Neural cell (in vitro differentiated cells): ENCODE measurements around the gene FGFBP2. TPM values are rescaled to one million over a fixed set of nuclear protein-coding genes. Genes with fewer than 3 reads are reported as not detected.

Experiments
- H2AFZ ChIP-seq: fragments of 200-600, 300-800 bp; sonication (generic), shearing (Covaris generic); 2 replicates; pipeline ENCODE4 v1.6.0; 2014; ENCODE audit warnings: low read depth, mild to moderate bottlenecking, antibody characterized with exemption, low read length, moderate library complexity
- H3F3A ChIP-seq: fragments of 200-600 bp; shearing (Covaris generic); 2 replicates; pipeline ENCODE4 v1.6.1; 2016; ENCODE audit warnings: mild to moderate bottlenecking, moderate library complexity, mixed read lengths, antibody characterized with exemption, low read length; ENCODE audit not compliant: insufficient read depth, poor library complexity, severe bottlenecking
- H3K27ac ChIP-seq: fragments of 200-600, 300-800 bp; sonication (generic), shearing (Covaris generic); 2 replicates; pipeline ENCODE4 v1.5.1; 2014; ENCODE audit warnings: mild to moderate bottlenecking, low read length, moderate library complexity
- H3K27me3 ChIP-seq: fragments of 300-800, 200-600 bp; sonication (generic), shearing (Covaris generic); 2 replicates; pipeline ENCODE4 v1.6.0; 2014; ENCODE audit warnings: mild to moderate bottlenecking, low read depth, low read length, moderate library complexity; ENCODE audit not compliant: insufficient read depth
- H3K36me3 ChIP-seq: fragments of 300-800, 200-600 bp; sonication (generic), shearing (Covaris generic); 2 replicates; pipeline ENCODE4 v1.5.1; 2014; ENCODE audit warnings: mild to moderate bottlenecking, antibody characterized with exemption, low read length, moderate library complexity; ENCODE audit not compliant: insufficient read depth
- H3K4me2 ChIP-seq: fragments of 300-800, 200-600 bp; sonication (generic), shearing (Covaris generic); 2 replicates; pipeline ENCODE4 v1.6.0; 2014; ENCODE audit warnings: mild to moderate bottlenecking, low read length
- H3K4me3 ChIP-seq: fragments of 300-800, 200-600 bp; sonication (generic), shearing (Covaris generic); 2 replicates; pipeline ENCODE4 v1.5.1; 2014; ENCODE audit warnings: mild to moderate bottlenecking, low read length, moderate library complexity
- H3K79me2 ChIP-seq: fragments of 200-600 bp; shearing (Covaris generic); replicated peaks from 2 replicates; pipeline ENCODE4 v1.6.0; 2014; ENCODE audit warnings: mild to moderate bottlenecking, low read length, moderate library complexity; ENCODE audit not compliant: insufficient read depth
- H3K9ac ChIP-seq: fragments of 300-800, 200-600 bp; sonication (generic), shearing (Covaris generic); 2 replicates; pipeline ENCODE4 v1.6.1; 2016; ENCODE audit warnings: mild to moderate bottlenecking, low read length, mixed read lengths
- H3K9me2 ChIP-seq: fragments of 200-600 bp; shearing (Covaris generic); 2 replicates; pipeline ENCODE4 v1.6.1; 2016; ENCODE audit warnings: mild to moderate bottlenecking, low read length, mixed read lengths; ENCODE audit not compliant: insufficient read depth
- H3K9me3 ChIP-seq: fragments of 200-600, 300-800 bp; sonication (generic), shearing (Covaris generic); 2 replicates; pipeline ENCODE4 v1.6.1; 2016; ENCODE audit warnings: mild to moderate bottlenecking, mixed run types, low read length, moderate library complexity, mixed read lengths
- H4K20me1 ChIP-seq: fragments of 200-600 bp; shearing (Covaris generic); 2 replicates; pipeline ENCODE4 v1.6.1; 2016; ENCODE audit warnings: mild to moderate bottlenecking, mixed run types; ENCODE audit not compliant: insufficient read depth
- EP300 ChIP-seq: fragments of 450-650 bp; conservative IDR thresholded peaks from 2 replicates; pipeline ENCODE4 v1.6.1; 2014; ENCODE audit warnings: antibody characterized with exemption, mild to moderate bottlenecking, moderate library complexity; ENCODE audit not compliant: poor library complexity, severe bottlenecking
- EZH2 ChIP-seq: fragments of 200-600, 300-800 bp; shearing (Covaris generic), sonication (generic); IDR thresholded peaks from 2 replicates; pipeline ENCODE4 v1.6.1; 2014; ENCODE audit warnings: antibody characterized with exemption, low read length, borderline replicate concordance, mild to moderate bottlenecking; ENCODE audit not compliant: insufficient read depth, poor library complexity, severe bottlenecking
- MXI1 ChIP-seq: fragments of 450-650 bp; conservative IDR thresholded peaks from 2 replicates; pipeline ENCODE4 v1.6.1; 2014; ENCODE audit warnings: antibody characterized with exemption, mild to moderate bottlenecking; ENCODE audit not compliant: poor library complexity, severe bottlenecking
- POLR2AphosphoS5 ChIP-seq: IDR thresholded peaks from 2 replicates; pipeline ENCODE4 v1.6.1; 2012
- RAD21 ChIP-seq: fragments of 450-650 bp; conservative IDR thresholded peaks from 2 replicates; pipeline ENCODE4 v1.6.1; 2014; ENCODE audit warnings: antibody characterized with exemption, mild to moderate bottlenecking, moderate library complexity
- SMC3 ChIP-seq: fragments of 450-650 bp; conservative IDR thresholded peaks from 2 replicates; pipeline ENCODE4 v1.6.1; 2014; ENCODE audit warnings: antibody characterized with exemption, mild to moderate bottlenecking, moderate library complexity; ENCODE audit not compliant: poor library complexity
- TAF1 ChIP-seq: IDR thresholded peaks from 2 replicates; pipeline ENCODE4 v1.6.1; 2012; ENCODE audit warnings: low read depth
- polyA plus RNA-seq: library from polyadenylated mRNA; depleted of rRNA; stranded (reverse); fragments of >200 nt; gene quantifications from 2 replicates; pipeline ENCODE4 v1.2.3, GENCODE V29; 2014
- TF ChIP-seq, protein P1 (sequence below): IDR thresholded peaks from 2 replicates; pipeline ENCODE4 v1.6.1; 2012; ENCODE audit warnings: borderline replicate concordance
- TF ChIP-seq, protein P2 (sequence below): fragments of 450-650 bp; IDR thresholded peaks from 2 replicates; pipeline ENCODE4 v1.5.1; 2014; ENCODE audit warnings: antibody characterized with exemption, mild to moderate bottlenecking, moderate library complexity; ENCODE audit not compliant: poor library complexity, severe bottlenecking

FGFBP2 gene
- polyA plus RNA-seq, 1 donor from 2014 or later: not detected

DNA sequence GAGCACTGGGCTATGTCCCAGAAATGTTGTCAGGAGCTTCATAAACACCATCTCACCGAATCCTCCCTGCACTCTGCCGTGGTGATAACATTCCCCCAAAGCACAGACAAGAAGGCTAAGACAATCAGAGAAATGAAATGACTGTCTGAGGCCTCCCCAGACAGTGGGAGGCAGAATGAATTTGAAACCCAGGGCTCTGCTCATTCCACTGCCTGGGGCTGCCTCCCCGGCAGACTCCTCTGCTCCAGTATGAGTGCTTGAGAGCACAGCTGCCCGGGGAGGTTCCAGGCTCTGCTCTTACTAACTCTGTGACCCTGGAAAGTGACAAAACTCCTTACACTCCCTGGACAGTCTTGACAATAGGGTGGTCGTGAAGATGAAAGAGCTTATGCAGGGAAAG is 34.1 kb downstream of the FGFBP2 start (continued):
- TF ChIP-seq EP300: no peak

DNA sequence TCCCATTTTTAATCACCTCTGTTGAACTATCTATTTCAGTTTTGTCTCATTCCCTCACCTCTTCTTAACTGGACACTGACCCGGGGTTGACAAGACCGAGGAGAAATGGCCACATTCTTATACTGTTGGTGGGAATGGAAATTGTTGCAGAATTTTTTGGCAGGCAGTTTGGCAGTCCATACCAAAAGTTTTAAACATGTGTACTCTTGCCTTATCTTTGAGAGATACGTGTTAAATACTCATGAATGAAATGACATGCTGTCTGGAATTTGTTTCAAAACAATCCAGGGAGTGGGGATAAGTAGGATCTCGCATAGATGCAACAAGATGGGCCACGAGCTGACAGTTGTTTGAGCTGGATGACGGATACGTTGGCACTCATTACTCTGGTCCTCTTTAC is 36.5 kb downstream of the FGFBP2 start:
- Histone ChIP-seq H3K9me3 (no peaks in the 10 kb centered on the region), H3K4me2 (no peak overlapping the region), H2AFZ (no peak overlapping the region), H3F3A (no peaks in the 10 kb centered on the region), H3K27ac (no peak overlapping the region), H3K79me2 (no peaks in the 10 kb centered on the region), H3K9ac (no peak overlapping the region), H4K20me1 (no peaks in the 10 kb centered on the region), H3K4me3 (no peak overlapping the region), H3K27me3 (no peaks in the 10 kb centered on the region), H3K9me2 (no peaks in the 10 kb centered on the region), H3K36me3 (no peaks in the 10 kb centered on the region)
- TF ChIP-seq MXI1 (no peak), TAF1 (no peak), EP300 (no peak), POLR2AphosphoS5 (no peak), SMC3 (no peak), EZH2 (no peak), RAD21 (no peak)
- TF ChIP-seq, protein P1, sequence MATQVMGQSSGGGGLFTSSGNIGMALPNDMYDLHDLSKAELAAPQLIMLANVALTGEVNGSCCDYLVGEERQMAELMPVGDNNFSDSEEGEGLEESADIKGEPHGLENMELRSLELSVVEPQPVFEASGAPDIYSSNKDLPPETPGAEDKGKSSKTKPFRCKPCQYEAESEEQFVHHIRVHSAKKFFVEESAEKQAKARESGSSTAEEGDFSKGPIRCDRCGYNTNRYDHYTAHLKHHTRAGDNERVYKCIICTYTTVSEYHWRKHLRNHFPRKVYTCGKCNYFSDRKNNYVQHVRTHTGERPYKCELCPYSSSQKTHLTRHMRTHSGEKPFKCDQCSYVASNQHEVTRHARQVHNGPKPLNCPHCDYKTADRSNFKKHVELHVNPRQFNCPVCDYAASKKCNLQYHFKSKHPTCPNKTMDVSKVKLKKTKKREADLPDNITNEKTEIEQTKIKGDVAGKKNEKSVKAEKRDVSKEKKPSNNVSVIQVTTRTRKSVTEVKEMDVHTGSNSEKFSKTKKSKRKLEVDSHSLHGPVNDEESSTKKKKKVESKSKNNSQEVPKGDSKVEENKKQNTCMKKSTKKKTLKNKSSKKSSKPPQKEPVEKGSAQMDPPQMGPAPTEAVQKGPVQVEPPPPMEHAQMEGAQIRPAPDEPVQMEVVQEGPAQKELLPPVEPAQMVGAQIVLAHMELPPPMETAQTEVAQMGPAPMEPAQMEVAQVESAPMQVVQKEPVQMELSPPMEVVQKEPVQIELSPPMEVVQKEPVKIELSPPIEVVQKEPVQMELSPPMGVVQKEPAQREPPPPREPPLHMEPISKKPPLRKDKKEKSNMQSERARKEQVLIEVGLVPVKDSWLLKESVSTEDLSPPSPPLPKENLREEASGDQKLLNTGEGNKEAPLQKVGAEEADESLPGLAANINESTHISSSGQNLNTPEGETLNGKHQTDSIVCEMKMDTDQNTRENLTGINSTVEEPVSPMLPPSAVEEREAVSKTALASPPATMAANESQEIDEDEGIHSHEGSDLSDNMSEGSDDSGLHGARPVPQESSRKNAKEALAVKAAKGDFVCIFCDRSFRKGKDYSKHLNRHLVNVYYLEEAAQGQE: no peak
- TF ChIP-seq, protein P2, sequence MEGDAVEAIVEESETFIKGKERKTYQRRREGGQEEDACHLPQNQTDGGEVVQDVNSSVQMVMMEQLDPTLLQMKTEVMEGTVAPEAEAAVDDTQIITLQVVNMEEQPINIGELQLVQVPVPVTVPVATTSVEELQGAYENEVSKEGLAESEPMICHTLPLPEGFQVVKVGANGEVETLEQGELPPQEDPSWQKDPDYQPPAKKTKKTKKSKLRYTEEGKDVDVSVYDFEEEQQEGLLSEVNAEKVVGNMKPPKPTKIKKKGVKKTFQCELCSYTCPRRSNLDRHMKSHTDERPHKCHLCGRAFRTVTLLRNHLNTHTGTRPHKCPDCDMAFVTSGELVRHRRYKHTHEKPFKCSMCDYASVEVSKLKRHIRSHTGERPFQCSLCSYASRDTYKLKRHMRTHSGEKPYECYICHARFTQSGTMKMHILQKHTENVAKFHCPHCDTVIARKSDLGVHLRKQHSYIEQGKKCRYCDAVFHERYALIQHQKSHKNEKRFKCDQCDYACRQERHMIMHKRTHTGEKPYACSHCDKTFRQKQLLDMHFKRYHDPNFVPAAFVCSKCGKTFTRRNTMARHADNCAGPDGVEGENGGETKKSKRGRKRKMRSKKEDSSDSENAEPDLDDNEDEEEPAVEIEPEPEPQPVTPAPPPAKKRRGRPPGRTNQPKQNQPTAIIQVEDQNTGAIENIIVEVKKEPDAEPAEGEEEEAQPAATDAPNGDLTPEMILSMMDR: no peak

DNA sequence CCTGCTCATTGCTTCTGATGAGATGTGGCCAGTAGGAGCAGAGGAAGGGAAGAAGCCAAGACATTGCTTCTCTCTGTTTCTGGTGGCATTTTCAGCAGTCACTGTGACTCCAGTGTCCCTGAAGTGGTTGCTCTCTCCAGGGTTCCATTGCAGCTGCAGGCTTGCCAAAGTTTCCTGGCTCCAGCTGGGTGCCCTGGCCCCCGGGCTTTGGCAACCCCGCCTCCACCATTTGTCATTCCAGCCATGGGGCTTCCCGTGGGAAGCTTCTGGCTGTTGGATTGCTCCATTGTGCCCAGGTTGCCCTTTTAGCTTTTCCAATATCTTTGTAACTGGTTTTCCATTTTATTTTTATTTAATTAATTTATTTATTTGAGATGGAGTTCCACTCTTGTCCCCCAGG is 37.1 kb downstream of the FGFBP2 start:
- no peaks in the 10 kb centered on the region for H3K9me2 ChIP-seq
- H3K9ac ChIP-seq: no peak overlapping the region
- no peak for TF ChIP-seq EZH2
- TF ChIP-seq, protein P2: no peak
- TF ChIP-seq, protein P1: no peak
- TF ChIP-seq SMC3: no peak
- TF ChIP-seq MXI1: no peak
- no peak for TF ChIP-seq EP300
- no peak for TF ChIP-seq TAF1
- no peak for TF ChIP-seq RAD21
- TF ChIP-seq POLR2AphosphoS5: no peak
- H3K36me3 ChIP-seq: no peaks in the 10 kb centered on the region
- no peak overlapping the region for H2AFZ ChIP-seq
- H3K27me3 ChIP-seq: no peaks in the 10 kb centered on the region
- H3K9me3 ChIP-seq: no peaks in the 10 kb centered on the region
- H3K27ac ChIP-seq: no peak overlapping the region
- no peaks in the 10 kb centered on the region for H4K20me1 ChIP-seq
- no peak overlapping the region for H3K4me3 ChIP-seq
- H3K4me2 ChIP-seq: no peak overlapping the region
- no peaks in the 10 kb centered on the region for H3F3A ChIP-seq
- H3K79me2 ChIP-seq: no peaks in the 10 kb centered on the region
